GM23248 (cell line): ENCODE results near the gene ADH4.

Experiments
- EZH2 ChIP-seq: fragments of 200-600 bp; sonication (generic); IDR thresholded peaks from 2 replicates; pipeline ENCODE4 v1.6.1; 2018; ENCODE audit warnings: antibody characterized with exemption, mild to moderate bottlenecking; ENCODE audit not compliant: insufficient read depth, poor library complexity, severe bottlenecking
- EZH2phosphoT487 ChIP-seq: fragments of 200-600 bp; sonication (generic); IDR thresholded peaks from 2 replicates; pipeline ENCODE4 v1.6.1; 2018; ENCODE audit warnings: antibody characterized with exemption, moderate library complexity, mild to moderate bottlenecking, low read depth; ENCODE audit not compliant: insufficient read depth

DNA sequence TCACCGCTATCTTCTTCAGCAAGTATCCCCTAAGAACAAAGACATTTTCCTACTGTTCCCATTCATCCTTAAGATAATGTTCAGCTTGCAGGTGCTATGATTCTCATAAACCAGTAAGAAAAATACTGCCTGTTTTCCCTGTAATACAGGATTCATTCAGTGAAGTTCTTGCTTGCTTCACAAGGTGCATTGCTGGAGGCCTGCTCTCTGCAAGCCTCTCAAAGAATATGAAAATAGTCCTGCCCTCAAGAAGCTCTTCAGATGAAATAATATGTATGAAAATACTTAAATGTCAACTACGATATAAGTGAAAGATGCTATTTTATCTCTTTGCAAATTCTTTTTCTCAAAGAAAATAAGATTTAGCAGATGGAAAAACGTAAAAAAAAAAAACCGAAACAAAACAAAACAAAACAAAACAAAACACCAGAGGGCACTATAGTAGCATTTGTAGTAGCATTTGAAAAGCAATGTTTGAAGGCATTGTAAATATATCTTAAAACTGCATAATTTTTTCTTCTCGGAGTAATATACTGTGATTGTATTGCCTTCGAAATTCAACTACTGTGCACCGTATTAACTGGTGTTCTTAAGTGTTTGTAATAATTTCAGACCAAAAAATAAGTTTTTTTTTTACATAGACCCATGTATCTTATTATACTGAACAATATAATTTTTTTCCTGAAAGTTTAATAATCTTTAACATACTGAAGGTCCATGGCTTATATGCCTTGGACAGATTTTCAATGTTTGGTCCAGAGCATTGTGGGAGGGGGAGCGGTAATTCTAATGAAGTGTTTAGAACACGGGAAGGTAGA is 26.0 kb downstream of the ADH4 start:
- TF ChIP-seq EZH2 (no peak), EZH2phosphoT487 (no peak)
